Measurements from ENCODE around the gene TMTC2. TPM values are rescaled to one million over a fixed set of nuclear protein-coding genes. Genes with fewer than 3 reads are reported as not detected.

The TMTC2 gene
- total RNA-seq: 37.9 TPM
- long read RNA-seq, full-length matches to known transcripts: 3 of 17 reads
- long read RNA-seq, partial matches to known transcripts: 5 of 17 reads
- long read RNA-seq, other reads (novel, unspliced or antisense): 9 of 17 reads

DNA sequence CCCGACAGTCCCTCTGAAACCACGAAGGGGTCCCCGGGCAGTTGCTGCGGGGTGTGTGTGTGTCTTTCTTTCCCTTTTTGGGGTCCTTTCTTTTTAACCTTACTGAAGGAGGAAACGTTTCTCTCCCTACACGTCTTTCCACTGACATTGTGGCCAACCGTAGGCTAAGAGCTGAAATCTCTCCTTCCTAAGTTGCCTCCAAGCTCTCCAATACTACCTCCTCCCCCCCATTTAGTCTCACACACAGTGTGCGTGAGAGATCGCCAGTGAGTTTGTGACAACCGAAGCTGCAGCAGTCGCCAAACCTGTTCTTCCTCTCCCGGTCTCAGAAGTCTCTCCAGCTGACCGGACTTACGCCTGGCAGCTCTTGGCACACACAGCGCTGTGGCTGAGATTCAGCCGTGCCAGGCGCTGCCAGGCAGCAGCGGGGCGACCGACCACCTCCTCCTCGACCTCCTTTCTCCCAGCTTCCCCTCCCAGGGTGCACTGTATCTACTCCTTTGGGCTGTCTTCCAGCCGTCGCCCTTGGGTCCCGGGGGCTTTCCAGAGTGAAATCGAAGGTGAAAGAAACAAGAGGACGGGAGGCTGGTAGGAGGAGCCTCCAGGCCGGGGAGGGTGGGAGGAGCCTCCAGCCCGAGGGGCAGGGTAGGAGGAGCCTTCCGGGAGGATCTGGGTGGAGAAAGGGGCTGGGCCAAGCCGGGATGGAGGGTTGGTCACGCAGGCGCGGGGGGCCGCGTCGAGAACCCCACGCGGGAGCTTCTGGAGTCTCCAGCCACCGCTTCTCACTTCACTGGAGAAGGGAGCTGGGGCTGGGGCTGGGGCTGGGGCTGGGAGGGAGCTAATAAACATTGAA is at the start of gene TMTC2:
TMTC2 (plus strand) TSS at position 739 of the 853 bp plus-strand sequence.
- no peaks in the 10 kb centered on the region for H3K36me3 ChIP-seq
- peaks cover 15% of the 10 kb centered on the region for H3K4me1 ChIP-seq
- intact Hi-C loops (cut with DNase I): no loop called here
- peak; percentile 95 for ATAC-seq
- DNase-seq: peak; percentile 97
- peak within 1 kb of the TSS; percentile 88 for H3K4me3 ChIP-seq
- H3K27me3 ChIP-seq: no peaks in the 10 kb centered on the region
- no peaks in the 10 kb centered on the region for H3K9me3 ChIP-seq
- no peak for TF ChIP-seq CTCF (IDR thresholded peaks at IDR 0.05)
- peak within 1 kb of the TSS; percentile 93 for H3K27ac ChIP-seq

DNA sequence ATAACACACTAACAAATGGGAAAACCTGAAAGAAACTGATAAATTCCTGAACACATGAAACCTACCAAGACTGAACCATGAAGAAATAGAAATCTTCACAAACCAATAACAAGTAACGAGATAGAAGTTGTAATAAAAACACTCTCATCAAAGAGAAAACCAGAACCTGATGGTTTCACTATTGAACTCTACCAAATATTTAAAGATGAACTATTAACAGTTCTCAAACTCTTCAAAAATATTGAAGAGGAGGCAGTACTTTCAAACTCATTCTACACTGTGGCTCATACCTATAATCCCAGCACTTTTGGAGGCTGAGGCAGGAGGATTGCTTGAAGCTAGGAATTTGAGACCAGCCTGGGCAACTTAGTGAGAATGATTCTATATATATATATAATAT is 48.4 kb upstream of the TMTC2 start:
- H3K4me3 ChIP-seq: no peak overlapping the region
- no peak for ATAC-seq
- H3K4me1 ChIP-seq: no peaks in the 10 kb centered on the region
- no peaks in the 10 kb centered on the region for H3K36me3 ChIP-seq
- DNase-seq: no peak
- H3K27me3 ChIP-seq: no peaks in the 10 kb centered on the region
- no peak for TF ChIP-seq CTCF (IDR thresholded peaks at IDR 0.05)
- H3K9me3 ChIP-seq: no peaks in the 10 kb centered on the region
- intact Hi-C loops (cut with DNase I): no loop called here
- no peak overlapping the region for H3K27ac ChIP-seq

GRCh38 chr12:82644896-82645295 is 41.8 kb upstream of the TMTC2 start:
- Histone ChIP-seq H3K9me3 (no peaks in the 10 kb centered on the region), H3K36me3 (no peaks in the 10 kb centered on the region), H3K4me1 (no peaks in the 10 kb centered on the region), H3K27ac (no peak overlapping the region), H3K4me3 (no peak overlapping the region), H3K27me3 (no peaks in the 10 kb centered on the region)
- no peak for ATAC-seq
- no peak for DNase-seq
- TF ChIP-seq CTCF (IDR thresholded peaks at IDR 0.05): no peak
- intact Hi-C loops (cut with DNase I): no loop called here

- H3K4me3 ChIP-seq: no peak overlapping the region
- H3K4me1 ChIP-seq: no peaks in the 10 kb centered on the region
- no peaks in the 10 kb centered on the region for H3K36me3 ChIP-seq
- DNase-seq (no peak), ATAC-seq (no peak)
- H3K9me3 ChIP-seq: no peaks in the 10 kb centered on the region
- no peak overlapping the region for H3K27ac ChIP-seq
- TF ChIP-seq CTCF (IDR thresholded peaks at IDR 0.05): no peak
- intact Hi-C loops (cut with DNase I): no loop called here
- H3K27me3 ChIP-seq: no peaks in the 10 kb centered on the region
Observed at GRCh38 chr12:82645414-82645813, 41.3 kb upstream of the TMTC2 start.

DNA sequence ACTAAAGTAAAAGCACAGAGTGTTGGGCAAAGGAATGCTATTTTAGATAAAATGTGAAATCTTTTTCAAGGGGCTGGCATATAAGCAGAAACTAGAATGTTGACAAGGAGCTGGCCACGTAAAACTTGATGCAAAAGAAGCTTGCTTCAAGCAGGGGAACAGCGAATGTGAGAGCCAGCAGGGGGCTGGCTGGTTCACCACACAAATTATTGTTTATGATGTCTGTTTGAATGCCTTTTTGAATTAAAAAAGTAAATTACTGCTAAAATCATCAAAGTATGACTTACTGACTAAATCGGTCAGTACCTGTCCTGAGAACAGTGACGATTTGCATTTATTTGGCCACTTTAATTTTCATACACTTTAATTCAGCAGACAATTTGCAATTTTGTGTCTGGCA is 38.9 kb upstream of the TMTC2 start:
- Histone ChIP-seq H3K27ac (no peak overlapping the region), H3K4me3 (no peak overlapping the region), H3K36me3 (no peaks in the 10 kb centered on the region), H3K9me3 (no peaks in the 10 kb centered on the region), H3K27me3 (no peaks in the 10 kb centered on the region), H3K4me1 (no peaks in the 10 kb centered on the region)
- intact Hi-C loops (cut with DNase I): no loop called here
- DNase-seq: no peak
- ATAC-seq: no peak
- TF ChIP-seq CTCF (IDR thresholded peaks at IDR 0.05): no peak

Measured in upper lobe of right lung (tissue), 1 donor.